GM12864 (cell line): ENCODE results near the gene OBP2B.

Experiments used
- DNase-seq: peaks from one replicate; pipeline ENCODE4 v3.0.0-alpha.2; 2011; ENCODE audit warnings: low read depth
- H3K4me3 ChIP-seq: 2 replicates; pipeline ENCODE4 v1.5.1; 2011; ENCODE audit warnings: mild to moderate bottlenecking, low read depth, low read length, control low read depth
- TF ChIP-seq, protein P1 (sequence below): IDR thresholded peaks from 2 replicates; pipeline ENCODE4 v1.5.1; 2011; ENCODE audit warnings: low read depth, mild to moderate bottlenecking, moderate library complexity, low read length, control low read depth, inconsistent platforms; ENCODE audit errors: missing control alignments

Gene OBP2B

DNA sequence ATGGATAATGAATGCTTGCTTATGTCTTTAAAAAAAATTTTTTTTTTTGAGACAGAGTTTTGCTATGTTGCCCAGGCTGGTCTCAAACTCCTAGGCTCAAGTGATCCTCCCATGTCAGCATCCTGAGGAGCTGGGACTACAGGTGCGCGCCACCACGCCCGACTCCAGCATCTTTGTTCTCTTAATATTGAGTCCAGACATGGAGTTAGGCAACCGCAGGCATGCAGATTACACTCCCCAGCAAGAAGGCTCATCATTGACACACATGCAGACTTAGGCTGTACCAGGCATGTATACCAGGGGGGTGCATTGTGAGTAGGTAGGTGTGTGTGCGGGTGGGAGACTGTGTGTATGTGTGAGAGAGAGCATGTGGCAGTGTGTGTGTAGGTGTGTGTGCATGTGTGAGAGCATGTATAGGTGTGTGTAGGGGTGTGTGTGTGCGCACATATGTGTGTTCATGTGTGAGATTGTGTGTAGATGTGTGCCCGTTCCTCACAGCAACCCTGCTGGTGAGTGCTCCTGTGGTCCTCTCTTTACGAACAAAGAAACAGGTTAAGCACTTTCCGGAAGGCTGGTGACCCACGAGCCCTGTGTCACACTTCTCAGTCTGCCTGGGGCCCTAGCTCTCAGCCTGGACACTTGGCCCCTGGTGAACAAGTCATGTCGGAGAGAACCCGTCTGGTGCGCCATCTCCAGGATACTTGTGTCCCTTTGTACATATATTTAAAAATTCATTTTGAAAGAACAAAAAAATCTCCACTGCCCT, 6.2 kb downstream of the OBP2B start:
- TF ChIP-seq, protein P1, sequence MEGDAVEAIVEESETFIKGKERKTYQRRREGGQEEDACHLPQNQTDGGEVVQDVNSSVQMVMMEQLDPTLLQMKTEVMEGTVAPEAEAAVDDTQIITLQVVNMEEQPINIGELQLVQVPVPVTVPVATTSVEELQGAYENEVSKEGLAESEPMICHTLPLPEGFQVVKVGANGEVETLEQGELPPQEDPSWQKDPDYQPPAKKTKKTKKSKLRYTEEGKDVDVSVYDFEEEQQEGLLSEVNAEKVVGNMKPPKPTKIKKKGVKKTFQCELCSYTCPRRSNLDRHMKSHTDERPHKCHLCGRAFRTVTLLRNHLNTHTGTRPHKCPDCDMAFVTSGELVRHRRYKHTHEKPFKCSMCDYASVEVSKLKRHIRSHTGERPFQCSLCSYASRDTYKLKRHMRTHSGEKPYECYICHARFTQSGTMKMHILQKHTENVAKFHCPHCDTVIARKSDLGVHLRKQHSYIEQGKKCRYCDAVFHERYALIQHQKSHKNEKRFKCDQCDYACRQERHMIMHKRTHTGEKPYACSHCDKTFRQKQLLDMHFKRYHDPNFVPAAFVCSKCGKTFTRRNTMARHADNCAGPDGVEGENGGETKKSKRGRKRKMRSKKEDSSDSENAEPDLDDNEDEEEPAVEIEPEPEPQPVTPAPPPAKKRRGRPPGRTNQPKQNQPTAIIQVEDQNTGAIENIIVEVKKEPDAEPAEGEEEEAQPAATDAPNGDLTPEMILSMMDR: no peak
- no peak overlapping the region for H3K4me3 ChIP-seq
- DNase-seq: no peak

DNA sequence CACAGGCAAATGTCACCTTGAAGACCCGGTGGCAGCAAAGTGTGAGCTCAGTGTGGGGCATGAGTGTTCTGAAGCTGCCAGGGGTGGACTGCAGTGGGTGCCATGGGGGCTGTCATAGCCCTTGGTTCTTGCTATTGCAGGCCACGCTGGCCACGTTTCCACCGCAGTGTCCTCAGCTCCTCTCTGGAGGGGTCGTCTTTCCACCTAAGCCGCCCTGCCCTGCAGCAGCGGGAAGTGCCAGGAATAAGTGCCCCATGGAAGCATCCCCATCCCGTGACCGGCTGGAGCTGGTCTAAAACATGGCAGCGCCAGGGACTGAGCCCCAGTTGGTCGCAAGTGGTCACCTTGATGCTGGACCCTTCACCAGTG, 6.9 kb downstream of the OBP2B start:
- H3K4me3 ChIP-seq: no peak overlapping the region
- TF ChIP-seq, protein P1: no peak

DNA sequence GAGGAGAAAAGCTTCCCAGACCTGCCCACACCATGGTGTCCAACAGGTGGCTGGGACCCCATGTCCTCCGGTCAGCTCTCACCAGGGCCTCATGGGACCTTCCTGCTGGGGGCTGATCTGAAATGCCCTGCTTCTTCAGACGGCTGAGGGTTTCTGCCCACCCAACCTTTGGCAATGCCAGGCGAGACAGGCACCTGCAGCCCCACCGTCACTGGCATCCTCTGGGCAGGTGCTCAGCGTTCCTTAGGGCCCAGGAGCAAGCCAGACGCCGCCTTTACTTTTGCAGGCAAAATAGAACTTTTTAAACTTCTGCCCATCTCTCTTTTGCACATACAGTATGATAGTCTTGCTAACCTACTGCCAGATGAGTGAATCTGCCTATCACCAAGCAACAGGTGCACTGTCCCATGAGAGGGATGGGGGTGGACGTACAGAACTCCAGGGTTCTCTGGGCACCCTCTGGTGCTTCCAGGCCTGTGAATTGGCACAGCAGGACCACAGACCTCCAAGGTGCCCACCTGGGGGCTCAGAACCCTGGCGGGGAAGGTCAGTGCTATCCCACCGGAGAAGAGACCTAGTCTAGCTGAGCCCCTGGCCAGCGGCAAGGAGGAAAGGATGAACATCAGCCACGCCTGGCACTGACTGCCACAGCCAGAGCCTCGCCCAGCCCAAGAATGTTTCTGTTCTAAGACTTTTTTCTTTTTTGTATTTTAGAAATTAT, 7.5 kb downstream of the OBP2B start:
- no peak for DNase-seq
- TF ChIP-seq, protein P1: no peak
- H3K4me3 ChIP-seq: no peak overlapping the region

More for the DNA sequence above, 6.9 kb downstream of the OBP2B start:
- DNase-seq: no peak

DNA sequence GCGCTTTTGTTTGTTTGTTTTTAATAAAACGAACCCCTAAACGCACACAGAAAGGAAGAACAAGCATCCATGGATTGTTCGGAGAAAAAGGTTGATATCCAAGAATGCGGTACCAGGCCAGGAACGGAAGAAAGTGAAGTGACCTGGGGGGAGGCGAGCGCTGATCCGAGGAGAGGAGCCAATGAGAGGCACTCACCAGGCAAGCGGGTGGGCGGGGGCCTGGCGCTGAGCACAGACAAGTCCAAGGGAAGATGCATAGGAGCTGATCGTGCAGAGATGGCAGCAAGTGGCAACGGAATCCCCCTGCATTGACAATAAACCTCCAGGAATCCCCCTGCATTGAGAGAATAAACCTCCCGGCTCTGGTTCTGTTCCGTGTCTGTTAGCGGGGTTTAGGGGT, 8.4 kb downstream of the OBP2B start:
- no peak for DNase-seq
- TF ChIP-seq, protein P1: no peak
- H3K4me3 ChIP-seq: no peak overlapping the region

DNA sequence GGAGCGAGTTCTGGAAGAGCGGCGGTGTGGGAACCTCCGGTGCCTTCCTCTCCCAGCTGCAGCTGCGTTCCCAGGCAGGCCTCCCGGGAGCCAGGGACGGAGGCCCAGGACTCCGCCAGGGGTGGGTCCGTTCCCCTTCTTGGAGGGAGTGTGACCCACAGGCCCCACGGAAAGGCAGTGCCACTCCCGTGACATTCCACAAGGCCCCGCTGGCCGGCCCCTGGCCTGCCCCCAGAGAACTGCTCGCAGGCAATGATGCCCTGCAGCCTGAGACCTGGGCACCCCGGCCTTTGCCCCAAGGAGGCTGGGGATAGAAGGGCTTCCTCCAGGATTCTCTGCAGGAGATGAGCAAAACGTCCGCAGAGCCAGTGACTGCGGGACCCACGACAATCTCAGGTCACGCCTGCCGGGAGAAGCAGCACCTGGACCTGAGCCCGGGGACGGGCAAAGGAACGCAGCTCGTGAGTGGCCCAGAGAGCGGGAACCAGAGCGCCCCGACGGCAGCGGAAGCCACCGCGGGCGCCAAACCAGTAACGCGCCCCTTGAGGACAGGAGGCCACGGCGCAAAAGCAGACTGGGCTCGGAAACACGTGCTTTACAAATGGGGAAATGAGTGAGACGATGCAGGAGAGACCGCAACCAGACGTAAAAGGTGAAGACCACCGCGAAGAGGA, 9.3 kb downstream of the OBP2B start:
- DNase-seq: no peak
- no peak overlapping the region for H3K4me3 ChIP-seq
- TF ChIP-seq, protein P1: no peak

DNA sequence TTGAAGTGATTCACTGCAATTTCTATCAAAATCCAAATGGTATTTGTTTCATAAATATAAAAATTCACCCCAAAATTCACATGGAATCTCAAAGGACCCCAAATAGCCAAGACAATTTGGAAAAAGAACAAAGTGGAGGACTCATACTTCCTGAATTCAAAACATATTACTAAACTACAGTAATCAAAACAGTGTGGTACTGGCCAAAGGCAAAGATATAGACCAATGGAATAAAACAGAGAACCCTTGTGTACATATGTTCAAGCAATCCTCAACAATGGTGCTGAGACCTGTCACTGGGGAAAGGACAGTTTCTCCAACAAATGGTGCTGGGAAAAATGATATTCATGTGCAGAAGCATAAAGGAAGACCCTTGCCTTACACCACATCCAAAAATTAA, 14.0 kb downstream of the OBP2B start:
- TF ChIP-seq, protein P1: no peak
- no peak for DNase-seq
- H3K4me3 ChIP-seq: no peak overlapping the region
